ENCODE measurements around the gene CLDN8. TPM values are rescaled to one million over a fixed set of nuclear protein-coding genes. Genes with fewer than 3 reads are reported as not detected.

The CLDN8 gene
- total RNA-seq, 1 donor from 2014 or later = not detected

DNA sequence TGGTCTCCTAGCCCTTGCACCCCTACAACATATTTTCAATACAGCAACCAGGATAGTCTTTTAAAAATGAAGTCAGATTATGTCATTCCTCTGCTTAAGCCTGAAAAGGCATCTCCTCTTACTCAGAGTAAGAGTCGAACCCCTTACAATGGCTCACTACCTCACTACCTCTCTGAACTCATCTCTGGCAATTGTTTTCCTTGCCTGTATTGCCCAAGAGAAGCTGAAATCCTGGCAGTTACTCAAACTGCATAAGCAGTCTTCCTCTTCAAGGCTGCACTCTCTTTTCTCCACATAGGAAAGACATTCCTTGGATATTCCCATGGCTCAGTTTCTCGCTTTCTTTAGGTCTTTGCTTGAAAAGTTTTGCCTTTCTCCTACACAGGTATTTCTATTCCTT lies 22.7 kb downstream of the CLDN8 start:
- H3K36me3 ChIP-seq = no peaks in the 10 kb centered on the region
- no peaks in the 10 kb centered on the region for H3K27me3 ChIP-seq (ENCODE audit: low read depth)
- no peaks in the 10 kb centered on the region for H3K4me1 ChIP-seq
- no peak for DNase-seq
- H3K27ac ChIP-seq (replicated peaks) = no peak overlapping the region
- H3K9me3 ChIP-seq (replicated peaks) = no peaks in the 10 kb centered on the region
- intact Hi-C loops (cut with micrococcal nuclease) = no loop called here
- no peak overlapping the region for H3K4me3 ChIP-seq
- TF ChIP-seq, protein P1, sequence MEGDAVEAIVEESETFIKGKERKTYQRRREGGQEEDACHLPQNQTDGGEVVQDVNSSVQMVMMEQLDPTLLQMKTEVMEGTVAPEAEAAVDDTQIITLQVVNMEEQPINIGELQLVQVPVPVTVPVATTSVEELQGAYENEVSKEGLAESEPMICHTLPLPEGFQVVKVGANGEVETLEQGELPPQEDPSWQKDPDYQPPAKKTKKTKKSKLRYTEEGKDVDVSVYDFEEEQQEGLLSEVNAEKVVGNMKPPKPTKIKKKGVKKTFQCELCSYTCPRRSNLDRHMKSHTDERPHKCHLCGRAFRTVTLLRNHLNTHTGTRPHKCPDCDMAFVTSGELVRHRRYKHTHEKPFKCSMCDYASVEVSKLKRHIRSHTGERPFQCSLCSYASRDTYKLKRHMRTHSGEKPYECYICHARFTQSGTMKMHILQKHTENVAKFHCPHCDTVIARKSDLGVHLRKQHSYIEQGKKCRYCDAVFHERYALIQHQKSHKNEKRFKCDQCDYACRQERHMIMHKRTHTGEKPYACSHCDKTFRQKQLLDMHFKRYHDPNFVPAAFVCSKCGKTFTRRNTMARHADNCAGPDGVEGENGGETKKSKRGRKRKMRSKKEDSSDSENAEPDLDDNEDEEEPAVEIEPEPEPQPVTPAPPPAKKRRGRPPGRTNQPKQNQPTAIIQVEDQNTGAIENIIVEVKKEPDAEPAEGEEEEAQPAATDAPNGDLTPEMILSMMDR (IDR thresholded peaks at IDR 0.05; ENCODE audit: borderline replicate concordance) = no peak

DNA sequence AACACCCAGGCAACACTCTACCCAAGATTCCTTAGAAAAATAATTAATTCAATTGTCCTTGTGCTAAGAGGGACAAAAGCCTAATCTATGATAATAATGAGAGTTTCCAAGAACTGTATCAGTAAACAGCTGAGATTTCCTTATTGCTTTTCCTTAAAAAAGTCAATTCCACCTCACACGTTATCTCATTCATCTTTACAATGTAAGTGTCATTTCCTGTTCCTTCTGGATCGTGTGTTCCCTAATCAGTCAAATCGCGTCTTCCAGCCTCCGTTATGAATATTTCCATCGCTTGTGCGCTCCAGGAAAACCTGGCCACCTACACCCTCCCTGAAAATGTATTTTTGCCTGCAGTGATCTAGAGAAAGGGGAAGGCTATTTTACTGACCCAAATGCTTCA lies 25.3 kb downstream of the CLDN8 start:
- DNase-seq = no peak
- TF ChIP-seq, protein P1 (IDR thresholded peaks at IDR 0.05; ENCODE audit: borderline replicate concordance) = no peak
- intact Hi-C loops (cut with micrococcal nuclease) = no loop called here

GRCh38 chr21:30189773-30190172 lies 26.1 kb downstream of the CLDN8 start:
- TF ChIP-seq, protein P1 (IDR thresholded peaks at IDR 0.05; ENCODE audit: borderline replicate concordance) = no peak
- intact Hi-C loops (cut with micrococcal nuclease) = no loop called here

More for the DNA sequence above, 25.3 kb downstream of the CLDN8 start:
- Histone ChIP-seq H3K36me3 (no peaks in the 10 kb centered on the region), H3K27ac (replicated peaks) (no peak overlapping the region), H3K9me3 (replicated peaks) (no peaks in the 10 kb centered on the region), H3K4me1 (no peaks in the 10 kb centered on the region), H3K27me3 (ENCODE audit: low read depth) (no peaks in the 10 kb centered on the region), H3K4me3 (no peak overlapping the region)

GRCh38 chr21:30186242-30186641 lies 29.7 kb downstream of the CLDN8 start:
- no peaks in the 10 kb centered on the region for H3K27me3 ChIP-seq (ENCODE audit: low read depth)
- no peaks in the 10 kb centered on the region for H3K36me3 ChIP-seq
- intact Hi-C loops (cut with micrococcal nuclease) = no loop called here
- no peak overlapping the region for H3K27ac ChIP-seq (replicated peaks)
- H3K9me3 ChIP-seq (replicated peaks) = no peaks in the 10 kb centered on the region
- DNase-seq = no peak
- H3K4me3 ChIP-seq = no peak overlapping the region
- TF ChIP-seq, protein P1 (IDR thresholded peaks at IDR 0.05; ENCODE audit: borderline replicate concordance) = no peak
- H3K4me1 ChIP-seq = no peaks in the 10 kb centered on the region

More at GRCh38 chr21:30189773-30190172, 26.1 kb downstream of the CLDN8 start:
- no peak for DNase-seq
- H3K9me3 ChIP-seq (replicated peaks) = no peaks in the 10 kb centered on the region
- H3K4me1 ChIP-seq = no peaks in the 10 kb centered on the region
- H3K4me3 ChIP-seq = no peak overlapping the region
- no peak overlapping the region for H3K27ac ChIP-seq (replicated peaks)
- H3K27me3 ChIP-seq (ENCODE audit: low read depth) = no peaks in the 10 kb centered on the region
- no peaks in the 10 kb centered on the region for H3K36me3 ChIP-seq

GRCh38 chr21:30168086-30168485 lies 47.8 kb downstream of the CLDN8 start:
- Histone ChIP-seq H3K9me3 (replicated peaks) (no peaks in the 10 kb centered on the region), H3K27ac (replicated peaks) (no peak overlapping the region), H3K27me3 (ENCODE audit: low read depth) (no peaks in the 10 kb centered on the region), H3K36me3 (no peaks in the 10 kb centered on the region), H3K4me1 (no peaks in the 10 kb centered on the region), H3K4me3 (no peak overlapping the region)
- intact Hi-C loops (cut with micrococcal nuclease) = no loop called here
- DNase-seq = no peak
- TF ChIP-seq, protein P1 (IDR thresholded peaks at IDR 0.05; ENCODE audit: borderline replicate concordance) = no peak

DNA sequence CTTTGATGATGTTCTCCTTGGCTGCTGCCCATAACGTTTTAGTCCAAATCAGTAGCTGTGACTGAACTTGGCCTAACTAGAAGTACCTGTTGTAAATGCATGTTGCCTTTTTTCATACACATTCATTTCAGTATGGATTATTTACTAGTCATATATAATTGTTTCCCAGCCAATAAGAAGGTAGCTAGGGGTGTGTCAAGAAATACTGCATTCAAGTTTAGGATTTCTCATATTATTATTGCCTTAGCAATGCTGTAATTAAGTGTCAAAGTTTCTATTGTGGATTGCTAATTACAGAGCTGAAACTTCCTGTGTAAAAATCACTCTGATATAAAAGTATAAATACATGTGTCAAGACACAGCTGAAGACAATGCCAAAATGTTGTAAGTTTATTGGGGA lies 49.2 kb downstream of the CLDN8 start, which contains the start of gene CLDN17:
Gene CLDN17, minus strand, starts transcription at position 101 of the 400 bp plus-strand sequence. CDS start 188 bp downstream, outside the sequence.
- H3K36me3 ChIP-seq = no peaks in the 10 kb centered on the region
- H3K27ac ChIP-seq (replicated peaks) = no peak within 1 kb of the TSS
- no peaks in the 10 kb centered on the region for H3K27me3 ChIP-seq (ENCODE audit: low read depth)
- H3K4me1 ChIP-seq = no peaks in the 10 kb centered on the region
- H3K9me3 ChIP-seq (replicated peaks) = no peaks in the 10 kb centered on the region
- TF ChIP-seq, protein P1 (IDR thresholded peaks at IDR 0.05; ENCODE audit: borderline replicate concordance) = no peak
- H3K4me3 ChIP-seq = no peak within 1 kb of the TSS
- no peak for DNase-seq
- intact Hi-C loops (cut with micrococcal nuclease) = no loop called here
